HG02623 (cell line): ENCODE data around the gene SPINT1.

Experiments
- ATAC-seq: cut with Tn5 transposase; IDR thresholded peaks from one replicate; pipeline ENCODE4 v1.9.1; 2021; ENCODE audit warnings: moderate library complexity; ENCODE audit not compliant: unreplicated experiment

SPINT1 gene

GRCh38 chr15:40843885-40844695, at the start of gene SPINT1:
Gene SPINT1, plus strand, starts transcription at chr15:40844048. Its CDS starts 507 bp downstream, at chr15:40844555.
- no peak for ATAC-seq

GRCh38 chr15:40796041-40796440, 47.8 kb upstream of the SPINT1 start:
- ATAC-seq: no peak

GRCh38 chr15:40796512-40796911, 47.3 kb upstream of the SPINT1 start:
- no peak for ATAC-seq

- no peak for ATAC-seq
These were observed 44.3 kb upstream of the SPINT1 start for GRCh38 chr15:40799523-40799922.

- ATAC-seq: no peak
These were observed 40.8 kb upstream of the SPINT1 start for GRCh38 chr15:40803076-40803475.

- no peak for ATAC-seq
These were observed 40.2 kb upstream of the SPINT1 start for GRCh38 chr15:40803688-40804087.

- no peak for ATAC-seq
These were observed 37.2 kb upstream of the SPINT1 start for GRCh38 chr15:40806672-40807027.

GRCh38 chr15:40807028-40807887, 36.6 kb upstream of the SPINT1 start, which contains the start of the genes DNAJC17 and ZFYVE19:
Gene DNAJC17, minus strand, starts transcription at chr15:40807473. Its CDS starts 27 bp downstream, at chr15:40807446.
Gene ZFYVE19, plus strand, starts transcription at chr15:40807089. Its CDS starts 501 bp downstream, at chr15:40807590.
- peak; percentile 92 for ATAC-seq

- ATAC-seq: no peak
These were observed 35.9 kb upstream of the SPINT1 start for GRCh38 chr15:40807888-40808461.

- no peak for ATAC-seq
These were observed 34.9 kb upstream of the SPINT1 start for GRCh38 chr15:40808861-40809450.

- no peak for ATAC-seq
These were observed 31.0 kb upstream of the SPINT1 start for GRCh38 chr15:40812721-40813425.

- ATAC-seq: no peak
These were observed 28.7 kb upstream of the SPINT1 start for GRCh38 chr15:40815042-40815698.

- ATAC-seq: no peak
These were observed 24.8 kb upstream of the SPINT1 start for GRCh38 chr15:40819048-40819447.

- ATAC-seq: no peak
These were observed 22.7 kb upstream of the SPINT1 start for GRCh38 chr15:40821195-40821594.

- no peak for ATAC-seq
These were observed 20.1 kb upstream of the SPINT1 start for GRCh38 chr15:40823572-40824343.

GRCh38 chr15:40825661-40826422, 18.0 kb upstream of the SPINT1 start:
- ATAC-seq: no peak

GRCh38 chr15:40826423-40827075, 17.3 kb upstream of the SPINT1 start:
- no peak for ATAC-seq
